NCI-H526 (cell line): ENCODE measurements around the gene SPOUT1.

Experiments
- DNase-seq, 2 experiments: peaks; one replicate each; lab custom pipeline; 2025; lab: John Stamatoyannopoulos, UW

SPOUT1 gene

GRCh38 chr9:128836509-128837145 lies 7.0 kb upstream of the SPOUT1 start:
- DNase-seq: no peak

GRCh38 chr9:128835246-128836210 lies 5.9 kb upstream of the SPOUT1 start:
- no peak for DNase-seq

GRCh38 chr9:128833696-128834095 lies 4.1 kb upstream of the SPOUT1 start:
- DNase-seq: no peak

- no peak for DNase-seq
Measured at GRCh38 chr9:128828719-128829452, 708 bp downstream of the SPOUT1 start.

GRCh38 chr9:128828267-128828666 lies 1.3 kb downstream of the SPOUT1 start:
- DNase-seq: no peak

- no peak for DNase-seq
Measured at GRCh38 chr9:128825923-128826700, 3.5 kb downstream of the SPOUT1 start.

GRCh38 chr9:128824911-128825310 lies 4.7 kb downstream of the SPOUT1 start:
- no peak for DNase-seq

GRCh38 chr9:128823903-128824406 lies 5.6 kb downstream of the SPOUT1 start:
- DNase-seq: no peak

- no peak for DNase-seq
Measured at GRCh38 chr9:128823362-128823902, 6.2 kb downstream of the SPOUT1 start.

- no peak for DNase-seq
Measured at GRCh38 chr9:128822407-128823042, 7.1 kb downstream of the SPOUT1 start.

- DNase-seq: no peak
Measured at GRCh38 chr9:128821584-128822406, 7.8 kb downstream of the SPOUT1 start.

- no peak for DNase-seq
Measured at GRCh38 chr9:128820665-128821583, 8.7 kb downstream of the SPOUT1 start.

- peak; percentile 39 to 63 for DNase-seq
Measured at GRCh38 chr9:128819716-128820664, 9.6 kb downstream of the SPOUT1 start.

GRCh38 chr9:128818839-128819715 lies 10.5 kb downstream of the SPOUT1 start:
- peak in 1 of 2 experiments; percentile 49 for DNase-seq

- DNase-seq: peak; percentile 89 to 96
Measured at GRCh38 chr9:128818099-128818838, 11.3 kb downstream of the SPOUT1 start, which contains the start of gene ENDOG. TSS of gene ENDOG (plus strand) at chr9:128818500. CDS start at chr9:128818685, 185 bp downstream.

GRCh38 chr9:128810873-128811272 lies 18.7 kb downstream of the SPOUT1 start:
- DNase-seq: no peak
